Jurkat, Clone E6-1 (cell line): ENCODE measurements around the gene UPK1A.
"Not testable (repeated sequence)": the region's sequence is repeated elsewhere in the genome, so short reads cannot be mapped to it uniquely, and the experiment has no call there.

ENCODE experiments used
- DNase-seq: peaks from one replicate; pipeline ENCODE4 v3.0.0-alpha.2; 2011; ENCODE audit warnings: low read depth, low spot score
- H3K4me3 ChIP-seq: 2 replicates; pipeline ENCODE4 v1.5.1; 2011; ENCODE audit warnings: mild to moderate bottlenecking, low read length, control low read depth, moderate library complexity

Gene UPK1A

GRCh38 chr19:35643255-35644205, 22.8 kb upstream of the UPK1A start:
- peak; percentile 70 for DNase-seq
- peak overlapping the region; percentile 62 for H3K4me3 ChIP-seq

GRCh38 chr19:35644206-35644986, 21.9 kb upstream of the UPK1A start:
- DNase-seq = peak; percentile 94
- peak overlapping the region; percentile 62 for H3K4me3 ChIP-seq

GRCh38 chr19:35644987-35645679, 21.2 kb upstream of the UPK1A start:
- DNase-seq = peak; percentile 86

GRCh38 chr19:35645680-35646511, 20.4 kb upstream of the UPK1A start:
- no peak overlapping the region for H3K4me3 ChIP-seq
- DNase-seq = no peak

More at GRCh38 chr19:35644987-35645679, 21.2 kb upstream of the UPK1A start:
- H3K4me3 ChIP-seq = peak overlapping the region; percentile 62

- peak within 1 kb of the TSS; percentile 98 for H3K4me3 ChIP-seq
- peak; percentile 98 for DNase-seq
These were observed 18.0 kb upstream of the UPK1A start, which contains the start of gene COX6B1 for GRCh38 chr19:35648017-35648961. Gene COX6B1, plus strand, starts transcription at chr19:35648323. Its CDS starts 2,921 bp downstream, at chr19:35651244.

GRCh38 chr19:35650581-35650980, 15.7 kb upstream of the UPK1A start:
- DNase-seq = no peak
- H3K4me3 ChIP-seq = no peak overlapping the region

- not testable (repeated sequence) for DNase-seq
These were observed 11.5 kb upstream of the UPK1A start for GRCh38 chr19:35654828-35655227.

GRCh38 chr19:35655600-35655999, 10.7 kb upstream of the UPK1A start:
- no peak for DNase-seq
- no peak overlapping the region for H3K4me3 ChIP-seq

More at GRCh38 chr19:35654828-35655227, 11.5 kb upstream of the UPK1A start:
- not testable (repeated sequence) for H3K4me3 ChIP-seq

- no peak overlapping the region for H3K4me3 ChIP-seq
- DNase-seq = no peak
These were observed 9.6 kb upstream of the UPK1A start for GRCh38 chr19:35656700-35657099.

GRCh38 chr19:35657904-35658700, 8.2 kb upstream of the UPK1A start:
- no peak for DNase-seq
- no peak overlapping the region for H3K4me3 ChIP-seq

GRCh38 chr19:35661995-35662340, 4.3 kb upstream of the UPK1A start:
- DNase-seq = no peak
- H3K4me3 ChIP-seq = no peak overlapping the region

- no peak overlapping the region for H3K4me3 ChIP-seq
- no peak for DNase-seq
These were observed 2.3 kb upstream of the UPK1A start for GRCh38 chr19:35663981-35664380.

GRCh38 chr19:35665157-35665556, 1.2 kb upstream of the UPK1A start:
- no peak for DNase-seq
- H3K4me3 ChIP-seq = no peak overlapping the region

- no peak for DNase-seq
- H3K4me3 ChIP-seq = no peak overlapping the region
These were observed 713 bp upstream of the UPK1A start for GRCh38 chr19:35665604-35666003.

- DNase-seq = no peak
- H3K4me3 ChIP-seq = no peak overlapping the region
These were observed 3.2 kb downstream of the UPK1A start for GRCh38 chr19:35669566-35669965.

GRCh38 chr19:35669974-35670373, 3.7 kb downstream of the UPK1A start:
- DNase-seq = no peak
- H3K4me3 ChIP-seq = no peak overlapping the region

- no peak overlapping the region for H3K4me3 ChIP-seq
- DNase-seq = no peak
These were observed 4.4 kb downstream of the UPK1A start for GRCh38 chr19:35670686-35671085.
